ENCODE data around the gene FLNA. TPM values are rescaled to one million over a fixed set of nuclear protein-coding genes. Genes with fewer than 3 reads are reported as not detected.

The FLNA gene
- total and polyA plus RNA-seq, 9 of the 15 experiments (the other 6 are each of a cell fraction or from before 2014, with no cell fraction given): 6.2 to 735 (median 135) TPM

DNA sequence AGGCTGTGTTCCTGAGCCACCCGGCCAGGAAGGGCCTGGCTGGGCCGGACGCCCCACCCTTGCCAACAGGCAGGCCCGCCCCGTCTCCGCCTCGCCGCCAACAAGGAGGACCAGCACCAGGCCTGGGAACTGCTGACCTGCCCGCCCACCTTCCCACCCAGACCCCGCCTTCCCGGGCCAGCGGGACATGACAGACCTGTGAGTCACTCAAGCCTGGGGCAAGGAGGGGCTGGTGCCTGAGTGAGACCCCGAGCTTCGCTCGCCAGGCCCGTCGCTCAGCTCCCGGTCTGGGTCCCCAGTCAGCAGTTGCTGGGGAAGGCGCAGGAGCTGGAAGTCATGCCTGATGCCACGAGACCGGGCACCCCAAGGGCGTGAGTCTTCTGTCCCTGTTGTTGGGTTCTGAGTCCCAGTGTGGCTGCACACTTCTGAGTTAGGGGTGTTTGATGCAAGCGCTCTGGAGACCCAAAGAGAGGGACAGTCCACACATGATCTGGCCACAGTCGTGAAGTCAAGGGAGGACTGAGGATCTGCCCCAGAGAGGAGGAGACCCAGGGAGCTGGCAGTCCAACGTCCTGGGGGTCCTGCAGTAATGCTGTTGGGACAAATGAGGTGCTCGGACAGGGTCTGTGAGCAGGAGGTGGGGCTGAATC is 34.9 kb upstream of the FLNA start, which contains the start of gene DNASE1L1 (continued):
- TF ChIP-seq, protein P1, sequence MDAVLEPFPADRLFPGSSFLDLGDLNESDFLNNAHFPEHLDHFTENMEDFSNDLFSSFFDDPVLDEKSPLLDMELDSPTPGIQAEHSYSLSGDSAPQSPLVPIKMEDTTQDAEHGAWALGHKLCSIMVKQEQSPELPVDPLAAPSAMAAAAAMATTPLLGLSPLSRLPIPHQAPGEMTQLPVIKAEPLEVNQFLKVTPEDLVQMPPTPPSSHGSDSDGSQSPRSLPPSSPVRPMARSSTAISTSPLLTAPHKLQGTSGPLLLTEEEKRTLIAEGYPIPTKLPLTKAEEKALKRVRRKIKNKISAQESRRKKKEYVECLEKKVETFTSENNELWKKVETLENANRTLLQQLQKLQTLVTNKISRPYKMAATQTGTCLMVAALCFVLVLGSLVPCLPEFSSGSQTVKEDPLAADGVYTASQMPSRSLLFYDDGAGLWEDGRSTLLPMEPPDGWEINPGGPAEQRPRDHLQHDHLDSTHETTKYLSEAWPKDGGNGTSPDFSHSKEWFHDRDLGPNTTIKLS (IDR thresholded peaks at IDR 0.05; ENCODE audit: borderline replicate concordance, low read depth): no peak
- TF ChIP-seq, protein P2, sequence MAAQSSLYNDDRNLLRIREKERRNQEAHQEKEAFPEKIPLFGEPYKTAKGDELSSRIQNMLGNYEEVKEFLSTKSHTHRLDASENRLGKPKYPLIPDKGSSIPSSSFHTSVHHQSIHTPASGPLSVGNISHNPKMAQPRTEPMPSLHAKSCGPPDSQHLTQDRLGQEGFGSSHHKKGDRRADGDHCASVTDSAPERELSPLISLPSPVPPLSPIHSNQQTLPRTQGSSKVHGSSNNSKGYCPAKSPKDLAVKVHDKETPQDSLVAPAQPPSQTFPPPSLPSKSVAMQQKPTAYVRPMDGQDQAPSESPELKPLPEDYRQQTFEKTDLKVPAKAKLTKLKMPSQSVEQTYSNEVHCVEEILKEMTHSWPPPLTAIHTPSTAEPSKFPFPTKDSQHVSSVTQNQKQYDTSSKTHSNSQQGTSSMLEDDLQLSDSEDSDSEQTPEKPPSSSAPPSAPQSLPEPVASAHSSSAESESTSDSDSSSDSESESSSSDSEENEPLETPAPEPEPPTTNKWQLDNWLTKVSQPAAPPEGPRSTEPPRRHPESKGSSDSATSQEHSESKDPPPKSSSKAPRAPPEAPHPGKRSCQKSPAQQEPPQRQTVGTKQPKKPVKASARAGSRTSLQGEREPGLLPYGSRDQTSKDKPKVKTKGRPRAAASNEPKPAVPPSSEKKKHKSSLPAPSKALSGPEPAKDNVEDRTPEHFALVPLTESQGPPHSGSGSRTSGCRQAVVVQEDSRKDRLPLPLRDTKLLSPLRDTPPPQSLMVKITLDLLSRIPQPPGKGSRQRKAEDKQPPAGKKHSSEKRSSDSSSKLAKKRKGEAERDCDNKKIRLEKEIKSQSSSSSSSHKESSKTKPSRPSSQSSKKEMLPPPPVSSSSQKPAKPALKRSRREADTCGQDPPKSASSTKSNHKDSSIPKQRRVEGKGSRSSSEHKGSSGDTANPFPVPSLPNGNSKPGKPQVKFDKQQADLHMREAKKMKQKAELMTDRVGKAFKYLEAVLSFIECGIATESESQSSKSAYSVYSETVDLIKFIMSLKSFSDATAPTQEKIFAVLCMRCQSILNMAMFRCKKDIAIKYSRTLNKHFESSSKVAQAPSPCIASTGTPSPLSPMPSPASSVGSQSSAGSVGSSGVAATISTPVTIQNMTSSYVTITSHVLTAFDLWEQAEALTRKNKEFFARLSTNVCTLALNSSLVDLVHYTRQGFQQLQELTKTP (IDR thresholded peaks at IDR 0.05; ENCODE audit: low read depth in 1 of 2, partially characterized antibody in 2 of 2): no peak
- TF ChIP-seq ZBED1 (IDR thresholded peaks at IDR 0.05) (no peak), PML (IDR thresholded peaks at IDR 0.05; ENCODE audit: low read length) (no peak), YBX1 (IDR thresholded peaks at IDR 0.05) (no peak), LARP7 (IDR thresholded peaks at IDR 0.05) (no peak), ZBTB7A (IDR thresholded peaks at IDR 0.05; ENCODE audit: borderline replicate concordance, control insufficient read depth, low read depth, low read length) (peak; percentile 98), RBM34 (IDR thresholded peaks at IDR 0.05; ENCODE audit: borderline replicate concordance, insufficient read depth, low read length) (no peak), ZFP1 (CRISPR knock-in tag; IDR thresholded peaks at IDR 0.05) (no peak), SAFB (IDR thresholded peaks at IDR 0.05; ENCODE audit: borderline replicate concordance, low read depth, low read length) (no peak), FOXA3 (CRISPR knock-in tag; conservative IDR thresholded peaks at IDR 0.05 in 1 of 2, IDR thresholded peaks at IDR 0.05 in 1 of 2) (no peak), CHD2 (IDR thresholded peaks at IDR 0.05; ENCODE audit: low read depth, low read length) (no peak)
- TF ChIP-seq, protein P3, sequence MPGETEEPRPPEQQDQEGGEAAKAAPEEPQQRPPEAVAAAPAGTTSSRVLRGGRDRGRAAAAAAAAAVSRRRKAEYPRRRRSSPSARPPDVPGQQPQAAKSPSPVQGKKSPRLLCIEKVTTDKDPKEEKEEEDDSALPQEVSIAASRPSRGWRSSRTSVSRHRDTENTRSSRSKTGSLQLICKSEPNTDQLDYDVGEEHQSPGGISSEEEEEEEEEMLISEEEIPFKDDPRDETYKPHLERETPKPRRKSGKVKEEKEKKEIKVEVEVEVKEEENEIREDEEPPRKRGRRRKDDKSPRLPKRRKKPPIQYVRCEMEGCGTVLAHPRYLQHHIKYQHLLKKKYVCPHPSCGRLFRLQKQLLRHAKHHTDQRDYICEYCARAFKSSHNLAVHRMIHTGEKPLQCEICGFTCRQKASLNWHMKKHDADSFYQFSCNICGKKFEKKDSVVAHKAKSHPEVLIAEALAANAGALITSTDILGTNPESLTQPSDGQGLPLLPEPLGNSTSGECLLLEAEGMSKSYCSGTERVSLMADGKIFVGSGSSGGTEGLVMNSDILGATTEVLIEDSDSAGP (CRISPR knock-in tag; IDR thresholded peaks at IDR 0.05): no peak
- TF ChIP-seq, protein P4, sequence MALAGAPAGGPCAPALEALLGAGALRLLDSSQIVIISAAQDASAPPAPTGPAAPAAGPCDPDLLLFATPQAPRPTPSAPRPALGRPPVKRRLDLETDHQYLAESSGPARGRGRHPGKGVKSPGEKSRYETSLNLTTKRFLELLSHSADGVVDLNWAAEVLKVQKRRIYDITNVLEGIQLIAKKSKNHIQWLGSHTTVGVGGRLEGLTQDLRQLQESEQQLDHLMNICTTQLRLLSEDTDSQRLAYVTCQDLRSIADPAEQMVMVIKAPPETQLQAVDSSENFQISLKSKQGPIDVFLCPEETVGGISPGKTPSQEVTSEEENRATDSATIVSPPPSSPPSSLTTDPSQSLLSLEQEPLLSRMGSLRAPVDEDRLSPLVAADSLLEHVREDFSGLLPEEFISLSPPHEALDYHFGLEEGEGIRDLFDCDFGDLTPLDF (CRISPR knock-in tag; IDR thresholded peaks at IDR 0.05): no peak
- TF ChIP-seq, protein P5, sequence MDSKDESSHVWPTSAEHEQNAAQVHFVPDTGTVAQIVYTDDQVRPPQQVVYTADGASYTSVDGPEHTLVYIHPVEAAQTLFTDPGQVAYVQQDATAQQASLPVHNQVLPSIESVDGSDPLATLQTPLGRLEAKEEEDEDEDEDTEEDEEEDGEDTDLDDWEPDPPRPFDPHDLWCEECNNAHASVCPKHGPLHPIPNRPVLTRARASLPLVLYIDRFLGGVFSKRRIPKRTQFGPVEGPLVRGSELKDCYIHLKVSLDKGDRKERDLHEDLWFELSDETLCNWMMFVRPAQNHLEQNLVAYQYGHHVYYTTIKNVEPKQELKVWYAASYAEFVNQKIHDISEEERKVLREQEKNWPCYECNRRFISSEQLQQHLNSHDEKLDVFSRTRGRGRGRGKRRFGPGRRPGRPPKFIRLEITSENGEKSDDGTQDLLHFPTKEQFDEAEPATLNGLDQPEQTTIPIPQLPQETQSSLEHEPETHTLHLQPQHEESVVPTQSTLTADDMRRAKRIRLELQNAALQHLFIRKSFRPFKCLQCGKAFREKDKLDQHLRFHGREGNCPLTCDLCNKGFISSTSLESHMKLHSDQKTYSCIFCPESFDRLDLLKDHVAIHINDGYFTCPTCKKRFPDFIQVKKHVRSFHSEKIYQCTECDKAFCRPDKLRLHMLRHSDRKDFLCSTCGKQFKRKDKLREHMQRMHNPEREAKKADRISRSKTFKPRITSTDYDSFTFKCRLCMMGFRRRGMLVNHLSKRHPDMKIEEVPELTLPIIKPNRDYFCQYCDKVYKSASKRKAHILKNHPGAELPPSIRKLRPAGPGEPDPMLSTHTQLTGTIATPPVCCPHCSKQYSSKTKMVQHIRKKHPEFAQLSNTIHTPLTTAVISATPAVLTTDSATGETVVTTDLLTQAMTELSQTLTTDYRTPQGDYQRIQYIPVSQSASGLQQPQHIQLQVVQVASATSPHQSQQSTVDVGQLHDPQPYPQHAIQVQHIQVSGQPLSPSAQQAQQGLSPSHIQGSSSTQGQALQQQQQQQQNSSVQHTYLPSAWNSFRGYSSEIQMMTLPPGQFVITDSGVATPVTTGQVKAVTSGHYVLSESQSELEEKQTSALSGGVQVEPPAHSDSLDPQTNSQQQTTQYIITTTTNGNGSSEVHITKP (IDR thresholded peaks at IDR 0.05; ENCODE audit: partially characterized antibody): no peak
